Amygdala (tissue), 56 donors: ENCODE data around the gene KANSL1.

Source experiments
- DNase-seq, 56 donors: peaks; one replicate each; lab custom pipeline; 2025; lab: John Stamatoyannopoulos, UW

KANSL1 gene

DNA sequence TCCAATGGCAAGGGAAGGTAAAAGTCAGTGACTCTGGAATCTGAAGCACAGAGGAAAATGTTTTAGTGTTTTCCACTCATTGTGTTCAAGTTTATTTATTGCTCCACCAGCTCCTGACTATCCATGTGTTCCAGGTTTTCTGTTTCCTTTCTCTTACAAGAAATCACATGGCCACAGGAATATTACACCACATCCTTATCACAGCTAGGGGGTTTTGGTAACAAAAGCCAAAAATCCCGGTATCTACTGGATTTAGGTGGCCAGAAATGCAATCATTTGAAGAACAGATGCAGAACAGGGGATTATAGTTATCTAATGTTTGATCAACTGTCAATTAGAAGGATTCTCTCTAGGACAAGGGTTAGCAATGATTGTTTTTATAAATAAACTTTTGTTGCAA lies 146.3 kb downstream of the KANSL1 start:
- no peak for DNase-seq

DNA sequence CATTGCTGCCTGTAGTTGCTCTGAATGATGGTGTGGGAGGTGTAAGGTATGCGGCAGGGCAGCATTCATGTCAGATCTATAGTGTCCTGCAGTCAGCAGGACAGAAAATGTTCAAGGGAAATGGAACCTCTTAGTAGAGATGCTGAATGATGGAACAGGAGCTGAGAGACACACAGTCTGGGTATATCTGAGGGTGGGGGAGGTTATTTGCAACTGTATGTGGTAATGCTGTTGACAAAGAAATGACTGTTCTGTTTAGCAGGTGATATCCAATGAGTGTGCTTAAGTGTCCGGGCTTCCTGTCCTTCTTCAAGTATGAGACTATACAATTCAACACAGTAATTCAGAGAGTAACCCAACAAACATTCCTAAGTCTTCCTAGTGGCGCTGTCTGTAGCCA lies 147.6 kb downstream of the KANSL1 start:
- no peak for DNase-seq

DNA sequence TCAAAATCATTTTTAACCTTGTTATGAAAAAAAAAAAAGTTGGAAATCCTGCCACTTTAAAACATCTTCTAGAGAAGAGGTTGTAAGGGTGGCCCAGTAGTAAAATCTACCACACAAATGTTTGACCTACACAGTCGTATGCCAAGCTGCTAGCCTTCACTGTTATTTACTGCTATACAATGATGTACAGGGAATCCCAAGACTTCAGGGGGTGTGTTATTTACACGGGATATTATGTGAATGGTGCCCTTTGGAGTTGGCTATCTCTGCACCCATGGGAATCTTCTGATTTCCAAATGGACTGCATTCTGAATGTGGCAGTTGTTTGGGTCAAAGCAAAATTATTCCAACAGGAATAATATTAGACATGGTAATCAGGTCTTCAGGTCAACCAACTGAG lies 148.2 kb downstream of the KANSL1 start:
- DNase-seq: no peak

- peak in 40 of 56 donors; percentile 17 to 87 (median 48) for DNase-seq
Observed at GRCh38 chr17:46044286-46044928, 148.8 kb downstream of the KANSL1 start.

GRCh38 chr17:46043606-46044005 lies 149.6 kb downstream of the KANSL1 start:
- no peak for DNase-seq

GRCh38 chr17:46042925-46043324 lies 150.3 kb downstream of the KANSL1 start:
- no peak for DNase-seq

DNA sequence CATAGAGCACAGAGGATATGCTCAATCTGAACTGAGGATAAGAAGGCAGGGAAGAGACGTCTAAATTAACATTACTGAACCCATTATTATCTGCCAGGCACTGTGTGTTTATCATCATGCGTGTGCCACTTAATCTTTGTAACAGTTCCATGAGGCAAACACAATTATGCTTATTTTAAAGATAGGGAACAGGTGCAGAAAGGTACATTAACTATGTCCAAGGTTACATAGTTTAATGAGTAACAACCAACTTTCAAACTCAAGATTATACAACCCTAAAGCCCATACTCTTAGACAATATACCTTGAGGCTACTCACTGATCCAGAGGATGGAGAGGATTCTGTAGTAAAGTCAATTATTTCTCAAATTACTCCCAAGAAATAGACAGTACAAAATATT lies 151.0 kb downstream of the KANSL1 start:
- no peak for DNase-seq

DNA sequence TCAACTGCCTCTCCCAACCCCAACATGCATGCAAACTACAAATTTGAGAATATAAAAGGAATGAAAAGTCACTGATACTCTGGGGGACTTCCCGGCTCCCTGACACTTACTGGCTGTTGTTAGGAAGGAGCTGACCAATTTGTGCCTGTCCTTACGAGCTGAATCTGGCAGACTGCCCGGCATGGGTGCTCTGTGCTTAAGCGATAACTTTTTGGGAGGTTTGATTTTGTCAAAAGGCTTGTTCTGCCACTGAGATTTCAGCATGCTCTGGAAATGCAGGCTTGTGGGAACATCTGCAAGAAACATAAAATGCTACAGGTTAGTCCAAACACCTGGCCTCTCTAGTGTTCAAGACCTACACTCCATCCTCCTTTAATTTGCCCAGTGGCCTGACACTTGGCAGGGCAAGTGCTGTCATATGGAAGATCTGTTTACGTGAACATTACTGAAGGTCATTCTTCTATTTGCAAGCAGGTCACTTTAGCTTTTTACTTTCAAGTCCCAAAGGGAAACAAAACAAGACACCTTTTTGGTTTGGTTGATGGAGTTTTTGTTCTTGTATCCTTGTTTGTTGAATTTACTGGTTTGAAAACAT lies 153.5 kb downstream of the KANSL1 start:
- DNase-seq: no peak

GRCh38 chr17:46038937-46039336 lies 154.3 kb downstream of the KANSL1 start:
- no peak for DNase-seq

DNA sequence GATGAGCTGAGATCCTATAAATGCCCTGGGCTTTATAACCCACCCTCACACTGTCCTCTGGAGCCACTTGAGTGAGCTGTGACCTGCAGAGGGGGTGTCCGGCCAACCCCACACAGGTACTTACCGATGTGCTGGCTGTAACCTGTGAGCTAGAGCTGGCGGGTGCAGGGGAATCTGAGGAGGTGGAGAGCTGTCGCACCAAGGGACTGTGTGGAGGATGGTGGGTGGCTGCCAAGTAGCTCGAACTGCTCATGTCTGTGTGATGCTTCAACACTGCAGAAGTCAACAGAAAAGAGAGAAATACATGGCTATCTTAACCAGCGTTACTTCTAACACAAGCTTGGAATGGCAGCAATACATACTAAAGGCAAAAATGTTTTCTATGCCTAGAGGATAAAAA lies 154.8 kb downstream of the KANSL1 start:
- peak in 6 of 56 donors; percentile 21 to 38 (median 34) for DNase-seq

GRCh38 chr17:46037722-46038255 lies 155.4 kb downstream of the KANSL1 start:
- no peak for DNase-seq

DNA sequence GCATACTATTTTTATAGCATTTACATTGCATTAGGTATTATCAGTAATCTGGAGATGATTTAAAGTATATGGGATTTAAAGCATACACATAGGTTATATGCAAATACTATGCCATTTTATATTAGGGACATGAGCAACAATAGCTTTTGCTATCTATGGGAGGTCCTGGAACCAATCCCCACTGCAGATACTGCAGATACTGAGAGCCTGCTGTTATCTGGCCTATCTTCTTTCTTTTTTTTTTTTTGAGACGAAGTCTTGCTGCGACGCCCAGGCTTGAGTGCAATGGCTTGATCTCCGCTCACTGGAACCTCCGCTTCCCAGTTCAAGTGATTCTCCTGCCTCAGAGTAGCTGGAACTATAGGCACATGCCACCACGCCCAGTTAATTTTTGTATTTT lies 156.7 kb downstream of the KANSL1 start:
- DNase-seq: no peak

DNA sequence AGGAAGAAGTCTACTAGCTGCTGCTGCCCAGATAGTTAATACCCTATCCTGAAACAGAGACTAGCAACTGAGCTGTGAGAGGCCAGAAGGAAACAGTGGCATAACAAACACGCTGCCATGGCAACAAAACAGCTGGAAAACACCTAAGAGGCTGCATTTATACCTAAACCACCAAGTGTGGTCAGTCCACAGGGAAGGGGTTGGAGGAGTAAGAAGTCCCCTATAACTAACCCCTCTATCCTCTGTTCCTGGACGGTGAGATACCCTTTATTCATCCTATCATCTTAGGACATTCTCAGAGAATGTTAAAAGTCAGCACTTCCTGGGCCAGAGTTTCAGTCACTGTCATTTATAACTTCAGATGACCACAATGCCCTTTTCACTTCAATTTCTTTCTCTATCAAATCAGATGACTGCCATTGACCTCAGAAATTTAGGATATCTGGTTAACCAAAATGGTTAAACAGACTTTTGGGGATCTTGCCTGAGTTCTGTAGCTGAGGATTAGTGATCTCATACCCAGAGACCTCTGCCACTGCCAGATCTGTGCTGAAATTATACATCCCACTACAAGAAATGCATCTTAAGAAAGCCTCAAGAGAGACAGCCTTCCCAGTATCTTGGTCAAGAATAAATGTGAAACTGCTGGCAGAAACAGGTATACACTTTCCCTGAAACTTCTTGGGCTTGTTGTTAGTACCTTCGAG lies 158.0 kb downstream of the KANSL1 start:
- DNase-seq: no peak

GRCh38 chr17:46033392-46033791 lies 159.8 kb downstream of the KANSL1 start:
- DNase-seq: no peak

- no peak for DNase-seq
Observed at GRCh38 chr17:46032909-46033308, 160.3 kb downstream of the KANSL1 start.

DNA sequence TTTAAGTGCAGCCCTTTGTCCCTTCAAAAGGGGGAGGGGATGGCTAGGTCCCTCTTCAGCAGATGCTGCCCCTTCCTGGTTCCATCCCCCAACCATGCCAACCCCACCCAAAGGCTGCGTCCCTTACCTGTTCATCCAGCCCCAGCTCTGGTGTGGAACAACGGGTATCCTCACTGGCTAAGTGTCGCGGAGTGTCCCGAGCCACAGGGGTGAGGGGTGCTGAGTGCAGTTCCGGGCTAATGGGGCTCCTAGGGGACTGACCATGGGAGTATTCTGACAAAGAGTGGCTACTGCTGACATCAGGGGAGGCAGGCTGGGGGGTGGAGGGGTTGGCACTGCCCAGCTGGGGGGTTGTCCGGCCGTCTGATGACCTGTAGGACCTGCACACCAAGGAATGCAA lies 161.3 kb downstream of the KANSL1 start:
- DNase-seq: no peak

GRCh38 chr17:46031440-46031839 lies 161.8 kb downstream of the KANSL1 start:
- DNase-seq: no peak

GRCh38 chr17:46030752-46031151 lies 162.5 kb downstream of the KANSL1 start:
- DNase-seq: no peak

- DNase-seq: no peak
Observed at GRCh38 chr17:46029627-46030026, 163.6 kb downstream of the KANSL1 start.

DNA sequence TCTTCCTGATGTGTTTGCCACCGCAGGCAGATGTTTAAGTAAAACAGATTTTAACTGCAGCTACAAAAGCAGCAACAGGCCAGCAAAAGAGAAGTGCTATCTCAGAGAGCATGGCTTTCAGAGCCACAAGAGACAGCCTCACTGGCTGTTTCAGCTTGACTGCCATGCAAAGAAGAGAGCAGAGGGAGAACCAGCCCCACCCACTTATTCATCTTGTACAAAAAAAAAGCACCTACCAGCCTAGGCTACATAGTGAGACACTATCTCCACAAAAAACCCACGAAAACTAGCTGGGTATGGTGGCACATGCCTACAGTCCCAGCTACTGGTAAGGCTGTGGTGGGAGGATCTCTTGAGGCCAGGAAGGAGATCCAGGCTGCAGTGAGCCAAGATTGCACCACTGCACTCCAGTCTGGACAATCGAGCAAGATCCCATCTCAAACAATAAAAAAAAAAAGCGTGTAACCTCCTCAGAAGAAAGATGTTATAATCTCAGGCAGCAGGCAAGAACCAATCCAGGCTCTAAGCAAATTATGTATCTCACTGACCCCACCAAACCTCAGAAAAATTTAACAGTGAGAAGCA lies 164.2 kb downstream of the KANSL1 start:
- DNase-seq: no peak

DNA sequence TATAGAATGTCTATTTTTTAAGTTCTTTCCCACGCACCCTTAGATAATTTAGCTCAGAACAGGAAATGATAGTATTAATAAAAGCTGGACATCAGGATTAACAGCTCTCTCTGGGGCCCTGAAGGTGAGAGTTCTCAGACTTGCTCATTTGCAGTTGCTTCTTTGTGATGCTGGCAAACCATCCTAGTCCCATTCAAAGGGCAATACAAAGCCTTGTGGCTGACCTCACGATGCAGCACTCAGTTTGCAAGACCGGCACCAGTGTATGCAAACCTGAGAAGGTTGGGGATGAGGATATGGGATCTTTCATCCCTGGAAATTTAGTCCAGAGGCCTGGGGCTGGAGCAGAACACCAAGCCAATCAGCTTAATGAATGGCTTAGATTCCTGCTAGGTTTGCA lies 164.9 kb downstream of the KANSL1 start:
- DNase-seq: no peak

- DNase-seq: no peak
Observed at GRCh38 chr17:46027976-46028325, 165.3 kb downstream of the KANSL1 start.
